Smooth muscle cell of the coronary artery (primary cell): ENCODE measurements around the gene NFE2. TPM values are rescaled to one million over a fixed set of nuclear protein-coding genes. Genes with fewer than 3 reads are reported as not detected.

ENCODE experiments used
- total RNA-seq: library from RNA; depleted of rRNA; stranded (reverse); fragments of >200 nt; gene quantifications from 2 replicates; pipeline ENCODE4 v1.2.3, GENCODE V29; 2014; ENCODE audit warnings: low replicate concordance

The NFE2 gene
- total RNA-seq: 0.12 TPM in 1 of 2 replicates, not detected in the other

DNA sequence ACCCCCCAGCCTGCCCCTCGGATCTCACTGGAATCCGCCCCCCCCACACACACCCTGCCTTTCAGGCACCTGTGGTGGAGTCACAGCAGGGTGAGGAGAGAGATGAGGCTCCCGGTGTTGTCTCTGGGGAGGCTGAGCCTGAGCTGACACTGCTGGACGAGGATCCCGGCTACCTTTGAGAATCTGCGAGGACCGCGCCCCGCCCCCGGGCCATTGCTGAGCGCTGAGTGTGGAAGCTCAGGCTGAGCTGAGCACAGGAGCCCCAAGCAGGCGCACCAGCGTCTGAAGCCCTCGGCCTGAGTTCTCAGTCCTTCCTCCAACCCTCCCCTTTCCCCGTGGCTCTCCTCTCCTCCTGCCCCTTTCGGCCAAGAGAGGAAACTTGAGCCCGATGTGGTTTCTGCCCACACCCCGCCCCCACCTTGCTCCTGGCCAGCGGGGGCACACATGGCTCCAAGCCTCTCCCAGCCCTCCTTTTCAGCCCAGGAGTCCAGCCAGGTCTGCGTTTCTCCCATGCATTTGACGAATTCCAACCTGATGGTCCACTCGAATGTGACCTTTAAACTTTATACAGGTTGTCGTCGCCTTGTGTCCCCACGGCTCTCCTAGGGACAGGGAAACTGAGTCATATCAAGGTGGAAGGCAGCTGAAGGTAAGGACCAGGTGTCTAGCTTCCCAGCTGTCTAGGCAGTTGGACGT lies at the start of gene NFE2:
TSS of gene NFE2 (minus strand) at position 284 of the 696 bp plus-strand sequence. CDS start 5,767 bp downstream, outside the sequence.

DNA sequence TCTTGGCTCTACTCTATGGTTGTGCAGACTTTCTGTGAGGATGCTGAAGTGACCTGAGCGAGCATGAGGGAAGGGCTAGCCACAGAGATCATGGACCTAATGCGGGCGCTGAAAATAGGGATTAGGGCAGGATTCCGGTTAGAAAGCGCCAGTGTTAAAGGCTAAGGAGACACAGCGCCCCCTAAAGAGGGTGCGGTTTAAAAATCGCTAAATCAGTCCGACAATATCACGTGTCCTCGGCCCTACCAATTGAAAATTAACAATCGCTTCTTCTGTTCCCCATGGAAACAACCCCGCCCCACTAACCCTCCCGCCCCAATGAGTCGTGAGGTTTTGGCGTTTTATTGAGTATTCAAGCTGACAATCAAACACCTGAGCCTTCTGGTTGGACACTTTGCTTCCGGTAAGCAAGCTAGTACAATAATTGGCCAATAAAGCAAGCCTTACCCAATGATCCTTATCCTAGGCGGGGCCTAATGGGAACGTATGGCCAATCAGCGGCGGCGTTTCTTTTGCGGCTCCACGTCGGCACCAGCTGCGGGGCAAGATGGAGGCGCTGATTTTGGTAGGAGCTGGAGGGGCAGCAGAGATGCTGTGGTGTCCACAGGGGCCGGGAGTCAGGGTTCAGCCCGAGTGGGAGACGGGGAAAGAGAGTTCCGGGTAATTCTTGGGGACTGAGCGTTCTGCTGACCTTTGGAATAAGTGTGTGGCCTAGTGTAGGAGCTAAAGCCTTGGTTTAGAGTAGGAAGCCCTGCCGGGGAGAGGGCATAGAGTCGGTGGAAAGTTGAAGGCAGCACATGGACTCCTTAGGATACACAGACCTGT lies 24.0 kb upstream of the NFE2 start, which contains the start of gene COPZ1:
TSS of gene COPZ1 (plus strand) at position 515 of the 825 bp plus-strand sequence. CDS start at position 548, 33 bp downstream.

DNA sequence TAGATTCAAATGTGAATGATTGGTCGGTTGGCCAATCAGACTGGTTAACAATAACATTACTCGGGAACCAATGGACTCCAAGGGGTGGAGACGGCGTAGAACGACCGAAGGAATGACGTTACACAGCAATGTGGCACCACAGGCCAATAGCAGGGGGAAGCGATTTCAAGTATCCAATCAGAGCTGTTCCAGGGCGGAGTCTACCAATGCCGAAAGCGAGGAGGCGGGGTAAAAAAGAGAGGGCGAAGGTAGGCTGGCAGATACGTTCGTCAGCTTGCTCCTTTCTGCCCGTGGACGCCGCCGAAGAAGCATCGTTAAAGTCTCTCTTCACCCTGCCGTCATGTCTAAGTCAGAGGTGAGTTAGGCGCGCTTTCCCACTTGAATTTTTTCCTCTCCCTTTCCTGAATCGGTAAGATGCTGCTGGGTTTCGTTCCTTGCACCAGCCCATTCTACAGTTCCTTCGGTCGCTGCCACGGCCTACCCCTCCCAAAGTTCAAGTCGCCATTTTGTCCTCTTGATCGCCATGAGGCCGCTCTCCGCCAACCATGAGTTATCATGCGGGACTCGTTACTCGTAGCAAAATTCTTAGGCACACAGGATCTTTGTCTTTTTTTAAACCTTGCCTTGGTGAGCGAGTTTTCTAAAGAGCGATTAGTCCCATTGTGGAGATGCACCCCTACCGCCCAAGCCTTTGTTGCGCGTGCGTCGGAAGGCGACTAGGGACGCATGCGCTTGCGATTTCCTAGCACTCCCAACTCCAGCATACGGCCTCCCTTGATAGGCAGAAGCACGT lies 20.2 kb downstream of the NFE2 start, which contains the start of gene HNRNPA1:
TSS of gene HNRNPA1 (plus strand) at position 259 of the 793 bp plus-strand sequence. CDS start at position 341, 82 bp downstream.

DNA sequence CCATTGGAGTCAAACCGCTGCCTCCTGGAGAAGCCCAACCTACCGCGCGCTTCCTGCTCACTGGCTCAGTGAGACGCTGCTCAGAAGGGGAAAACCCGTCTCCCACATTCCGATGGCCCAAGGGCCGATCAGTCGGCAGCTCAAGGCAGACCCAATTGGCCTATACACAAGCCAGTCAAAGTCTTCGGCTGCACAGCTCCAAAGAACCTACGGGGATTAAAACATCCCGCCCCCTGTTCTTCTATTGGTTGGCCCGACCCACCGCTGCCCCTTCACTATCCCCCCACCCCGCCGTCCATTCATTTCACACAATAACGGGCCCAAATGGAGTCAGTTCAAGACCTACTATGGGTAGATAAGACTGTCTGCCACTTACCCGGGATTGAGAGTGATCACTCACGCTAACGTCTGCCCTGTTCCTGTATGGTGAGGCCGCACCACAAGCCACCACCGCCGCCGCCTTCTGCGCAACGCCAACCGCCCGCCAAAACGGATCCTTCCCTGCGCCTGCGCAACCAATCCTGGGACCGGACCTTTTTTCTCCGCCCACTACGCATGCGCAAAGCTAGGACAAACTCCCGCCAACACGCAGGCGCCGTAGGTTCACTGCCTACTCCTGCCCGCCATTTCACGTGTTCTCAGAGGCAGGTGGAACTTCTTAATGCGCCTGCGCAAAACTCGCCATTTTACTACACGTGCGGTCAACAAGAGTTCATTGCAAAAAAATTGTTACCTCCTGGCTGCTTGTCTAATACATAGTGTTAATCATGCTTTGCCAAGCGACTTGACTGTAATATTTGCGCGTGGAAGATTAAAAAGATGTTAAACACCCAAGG lies 21.0 kb downstream of the NFE2 start, which contains the start of gene CBX5:
TSS of gene CBX5 (minus strand) at position 491 of the 836 bp plus-strand sequence. CDS start 22,472 bp downstream, outside the sequence.

Other genes with a start within 250 kb of the NFE2 start
- gene HOXC4, start 247.2 kb downstream of the NFE2 start, total RNA-seq: not detected in 2 replicates
- 9.6 and 24.5 TPM in 2 replicates for gene SMUG1, start 112.0 kb downstream of the NFE2 start, total RNA-seq
- gene CBX5, start 20.9 kb downstream of the NFE2 start, total RNA-seq: 8.5 and 21.8 TPM in 2 replicates
- gene HNRNPA1, start 20.3 kb downstream of the NFE2 start, total RNA-seq: 291 and 553 TPM in 2 replicates
- gene COPZ1, start 24.1 kb upstream of the NFE2 start, total RNA-seq: 105 and 118 TPM in 2 replicates
- not detected in 2 replicates for gene GPR84, start 63.5 kb upstream of the NFE2 start, total RNA-seq
- 0.35 and 1.1 TPM in 2 replicates for gene ZNF385A, start 83.7 kb upstream of the NFE2 start, total RNA-seq
- 96.1 and 168 TPM in 2 replicates for gene ITGA5, start 118.3 kb upstream of the NFE2 start, total RNA-seq
- gene GTSF1, start 172.6 kb upstream of the NFE2 start, total RNA-seq: not detected in 2 replicates
- not detected in 2 replicates for gene NCKAP1L, start 196.7 kb upstream of the NFE2 start, total RNA-seq
- gene PDE1B, start 248.6 kb upstream of the NFE2 start, total RNA-seq: 0.94 TPM in 1 of 2 replicates, not detected in the other